GM12878 (cell line): ENCODE data around the gene BZW2.

ENCODE experiments used
- CEBPB ChIP-seq, 2 experiments: fragments of 150-350 bp in 1 of 2; IDR thresholded peaks; 2 replicates each; pipeline ENCODE4 v1.6.1; 2012 to 2014; ENCODE audit warnings: low read depth in 2 of 2, low read length in 2 of 2, borderline replicate concordance in 1 of 2, inconsistent platforms in 1 of 2
- NFIC ChIP-seq: IDR thresholded peaks from 2 replicates; pipeline ENCODE4 v1.6.1; 2012; ENCODE audit warnings: low read depth, mild to moderate bottlenecking, inconsistent platforms, low read length, moderate library complexity
- SMAD1 ChIP-seq: fragments of 450-650 bp; IDR thresholded peaks from 2 replicates; pipeline ENCODE4 v1.6.1; 2018; ENCODE audit warnings: mild to moderate bottlenecking, low read depth; ENCODE audit not compliant: partially characterized antibody
- SREBF2 ChIP-seq: IDR thresholded peaks from 2 replicates; pipeline ENCODE4 v1.6.1; 2012; ENCODE audit warnings: mild to moderate bottlenecking, low read length
- YBX1 ChIP-seq: fragments of 450-650 bp; IDR thresholded peaks from 2 replicates; pipeline ENCODE4 v1.6.1; 2016; ENCODE audit warnings: antibody characterized with exemption
- YY1 ChIP-seq: IDR thresholded peaks from 2 replicates; pipeline ENCODE4 v1.6.1; 2011; ENCODE audit warnings: low read depth, mild to moderate bottlenecking, low read length
- TF ChIP-seq, protein P1 (sequence below), 3 experiments: IDR thresholded peaks in 2 of 3; conservative IDR thresholded peaks in 1 of 3; 2 replicates each; pipeline ENCODE4 v1.5.1; 2011; ENCODE audit warnings: low read depth in 3 of 3, low read length in 3 of 3, mild to moderate bottlenecking in 3 of 3, control low read depth in 2 of 3, moderate library complexity in 2 of 3, inconsistent platforms in 1 of 3, mixed read lengths in 1 of 3; ENCODE audit not compliant: control insufficient read depth in 2 of 3, insufficient read depth in 1 of 3; ENCODE audit errors: extremely low read depth in 1 of 3

DNA sequence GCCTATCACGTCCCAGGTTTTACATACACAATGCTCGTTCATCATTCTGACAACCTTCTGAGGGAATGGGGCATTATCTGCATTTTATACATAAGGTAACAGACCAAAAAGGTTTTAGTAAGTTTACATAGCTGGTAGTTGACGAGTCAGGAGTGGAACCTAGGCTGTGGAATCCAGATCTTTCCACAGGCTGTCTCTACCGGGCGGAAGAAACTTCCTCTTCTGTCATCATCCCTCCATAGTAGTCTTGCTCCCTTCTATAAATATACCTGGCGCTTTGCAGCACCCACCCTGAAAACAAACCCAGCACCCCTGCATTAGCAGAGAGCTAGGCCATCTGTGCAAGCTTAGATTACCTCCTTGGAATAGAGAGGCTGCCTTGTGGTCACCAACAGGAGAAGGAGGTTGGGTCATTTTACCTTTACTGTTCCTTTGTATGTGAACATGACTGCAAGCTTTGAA lies 108.9 kb downstream of the BZW2 start:
- no peak for TF ChIP-seq CEBPB (IDR thresholded peaks at IDR 0.05; ENCODE audit: borderline replicate concordance in 1 of 2, low read depth in 2 of 2, low read length in 2 of 2)
- no peak for TF ChIP-seq SMAD1
- TF ChIP-seq SREBF2 = no peak
- TF ChIP-seq NFIC = no peak
- TF ChIP-seq, protein P1, sequence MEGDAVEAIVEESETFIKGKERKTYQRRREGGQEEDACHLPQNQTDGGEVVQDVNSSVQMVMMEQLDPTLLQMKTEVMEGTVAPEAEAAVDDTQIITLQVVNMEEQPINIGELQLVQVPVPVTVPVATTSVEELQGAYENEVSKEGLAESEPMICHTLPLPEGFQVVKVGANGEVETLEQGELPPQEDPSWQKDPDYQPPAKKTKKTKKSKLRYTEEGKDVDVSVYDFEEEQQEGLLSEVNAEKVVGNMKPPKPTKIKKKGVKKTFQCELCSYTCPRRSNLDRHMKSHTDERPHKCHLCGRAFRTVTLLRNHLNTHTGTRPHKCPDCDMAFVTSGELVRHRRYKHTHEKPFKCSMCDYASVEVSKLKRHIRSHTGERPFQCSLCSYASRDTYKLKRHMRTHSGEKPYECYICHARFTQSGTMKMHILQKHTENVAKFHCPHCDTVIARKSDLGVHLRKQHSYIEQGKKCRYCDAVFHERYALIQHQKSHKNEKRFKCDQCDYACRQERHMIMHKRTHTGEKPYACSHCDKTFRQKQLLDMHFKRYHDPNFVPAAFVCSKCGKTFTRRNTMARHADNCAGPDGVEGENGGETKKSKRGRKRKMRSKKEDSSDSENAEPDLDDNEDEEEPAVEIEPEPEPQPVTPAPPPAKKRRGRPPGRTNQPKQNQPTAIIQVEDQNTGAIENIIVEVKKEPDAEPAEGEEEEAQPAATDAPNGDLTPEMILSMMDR (IDR thresholded peaks at IDR 0.05 in 2 of 3, conservative IDR thresholded peaks at IDR 0.05 in 1 of 3; ENCODE audit: control insufficient read depth in 2 of 3, extremely low read depth in 1 of 3, insufficient read depth in 1 of 3, low read depth in 3 of 3, low read length in 3 of 3) = no peak
- no peak for TF ChIP-seq YBX1
- TF ChIP-seq YY1 = no peak
